Keratinocyte (primary cell): ENCODE measurements around the gene TEX51.

Experiments used
- CTCF ChIP-seq, 3 experiments: IDR thresholded peaks in 1 of 3; conservative IDR thresholded peaks in 1 of 3; optimal IDR thresholded peaks in 1 of 3; 2 replicates in 2 of 3; 3 replicates in 1 of 3; pipeline versions ENCODE3 to v1.5.1; 2011; ENCODE audit warnings: low read length in 3 of 3, mild to moderate bottlenecking in 3 of 3, moderate library complexity in 2 of 3, control low read depth in 1 of 3, inconsistent platforms in 1 of 3; ENCODE audit not compliant: insufficient read depth in 2 of 3; ENCODE audit errors: extremely low read depth in 1 of 3
- EZH2 ChIP-seq: IDR thresholded peaks from one replicate; pipeline ENCODE4 v1.6.1; 2012; ENCODE audit warnings: inconsistent platforms, mild to moderate bottlenecking, low read length, moderate library complexity

- TF ChIP-seq CTCF (optimal IDR thresholded peaks at IDR 0.05 in 1 of 3, IDR thresholded peaks at IDR 0.05 in 1 of 3, conservative IDR thresholded peaks at IDR 0.05 in 1 of 3; ENCODE audit: extremely low read depth in 1 of 3, insufficient read depth in 2 of 3, low read length in 3 of 3) (no peak), EZH2 (no peak)
Measured at GRCh38 chr2:126909781-126910180, 11.1 kb downstream of the TEX51 start.
